NCI-H2107 (cell line): ENCODE measurements around the gene OPRD1.

Experiments used
- DNase-seq: peaks from one replicate; lab custom pipeline; 2025; lab: John Stamatoyannopoulos, UW

The OPRD1 gene

DNA sequence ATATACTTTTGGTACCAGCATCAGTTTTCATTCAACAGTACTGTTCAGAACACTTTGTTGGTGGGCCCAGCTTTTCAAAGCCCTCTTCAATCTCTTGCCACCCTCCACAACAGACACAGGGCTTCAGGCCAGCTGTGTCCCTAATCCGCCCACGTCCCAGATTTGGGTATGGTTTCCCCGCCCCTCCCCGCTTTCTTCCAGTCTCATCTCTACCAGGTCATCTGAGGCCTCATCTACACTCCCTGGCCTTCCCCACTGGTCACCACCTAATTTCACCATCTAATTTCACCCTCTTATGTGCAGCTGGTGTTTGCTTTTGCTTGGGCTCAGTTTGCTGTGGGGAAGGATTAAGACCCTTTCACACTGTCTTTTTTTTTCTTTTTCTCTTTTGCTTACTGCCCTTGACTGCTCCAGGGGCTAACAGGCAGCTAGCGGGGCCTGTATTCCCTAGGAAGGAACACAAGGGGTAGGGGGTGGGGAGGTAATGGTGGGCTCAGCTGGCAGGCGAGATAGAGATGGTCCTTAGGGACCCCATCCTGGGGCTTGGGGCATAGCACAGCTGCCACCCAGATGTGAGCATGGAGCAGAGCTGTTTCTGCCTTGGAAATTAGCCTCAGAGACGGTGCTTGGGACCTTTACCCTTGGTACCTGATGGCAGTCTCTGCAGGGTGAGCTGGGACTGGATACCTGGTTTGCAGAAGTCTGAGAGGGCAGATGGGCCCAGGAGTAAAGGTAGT lies 98.6 kb downstream of the OPRD1 start:
- DNase-seq, result no peak

DNA sequence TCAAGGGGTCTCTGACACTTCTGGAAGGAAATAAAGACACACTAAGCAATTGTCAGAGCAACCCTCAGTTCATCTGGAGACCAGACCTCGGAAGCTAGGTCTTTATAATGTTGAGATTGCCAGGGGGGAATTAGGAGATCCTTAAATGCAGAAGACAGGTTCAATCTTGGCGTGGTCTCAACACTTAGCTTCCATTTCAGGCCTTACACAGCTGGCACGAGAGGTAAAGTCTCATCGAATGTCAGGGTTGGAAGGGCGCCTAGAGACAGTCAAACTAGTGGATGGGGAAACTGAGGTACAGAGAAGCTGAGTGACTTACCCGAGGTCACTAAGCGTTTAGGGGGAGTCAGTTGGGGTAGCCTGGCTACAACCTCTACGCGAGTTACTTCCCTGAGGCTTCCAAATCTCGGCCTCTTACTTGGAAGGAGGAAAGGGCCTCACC lies 101.8 kb downstream of the OPRD1 start:
- DNase-seq, result no peak

DNA sequence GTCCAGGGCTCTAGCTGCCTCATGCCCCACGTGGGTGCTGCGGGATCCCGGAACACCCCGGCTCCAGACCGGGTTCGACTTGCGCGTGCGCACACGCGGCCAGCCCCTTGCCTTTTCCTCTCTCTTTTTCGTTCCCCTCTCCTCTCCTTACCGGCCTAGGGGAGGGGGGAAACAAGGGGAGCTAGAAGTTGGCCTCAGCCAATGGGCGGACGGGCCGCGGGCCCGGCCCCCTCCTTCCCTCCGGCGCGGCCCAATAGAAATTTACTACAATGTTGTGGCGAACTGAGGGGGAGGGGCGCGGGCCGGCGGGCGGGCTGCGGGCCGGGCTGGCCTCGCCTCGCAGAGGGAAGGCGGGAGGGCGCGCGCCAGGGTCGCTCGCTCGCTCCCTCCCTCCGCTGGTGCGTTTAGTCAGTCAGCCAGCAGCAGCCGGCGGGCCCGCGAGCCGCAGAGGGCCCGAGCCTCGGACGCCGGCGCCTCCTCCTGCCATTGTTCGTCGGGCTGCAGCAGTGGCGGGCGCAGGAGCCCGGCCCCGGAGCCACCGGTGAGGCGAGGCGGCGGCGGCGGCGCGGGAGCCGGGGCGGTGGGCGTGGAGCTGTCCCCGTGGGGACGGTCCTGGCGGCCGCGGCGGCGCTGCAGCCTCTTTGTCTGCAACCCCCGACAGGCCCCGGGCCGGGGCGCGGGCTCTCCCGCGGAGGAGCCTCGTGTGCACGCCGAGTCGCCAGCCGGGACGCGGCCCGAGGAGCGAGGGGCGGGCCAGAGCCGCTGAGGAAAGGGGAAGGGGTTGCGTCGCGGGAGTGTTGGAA lies 102.5 kb downstream of the OPRD1 start, which contains the start of gene EPB41:
Gene EPB41, plus strand, starts transcription at position 342 of the 803 bp plus-strand sequence. CDS start 72,869 bp downstream, outside the sequence.
- DNase-seq, result peak; percentile 95

DNA sequence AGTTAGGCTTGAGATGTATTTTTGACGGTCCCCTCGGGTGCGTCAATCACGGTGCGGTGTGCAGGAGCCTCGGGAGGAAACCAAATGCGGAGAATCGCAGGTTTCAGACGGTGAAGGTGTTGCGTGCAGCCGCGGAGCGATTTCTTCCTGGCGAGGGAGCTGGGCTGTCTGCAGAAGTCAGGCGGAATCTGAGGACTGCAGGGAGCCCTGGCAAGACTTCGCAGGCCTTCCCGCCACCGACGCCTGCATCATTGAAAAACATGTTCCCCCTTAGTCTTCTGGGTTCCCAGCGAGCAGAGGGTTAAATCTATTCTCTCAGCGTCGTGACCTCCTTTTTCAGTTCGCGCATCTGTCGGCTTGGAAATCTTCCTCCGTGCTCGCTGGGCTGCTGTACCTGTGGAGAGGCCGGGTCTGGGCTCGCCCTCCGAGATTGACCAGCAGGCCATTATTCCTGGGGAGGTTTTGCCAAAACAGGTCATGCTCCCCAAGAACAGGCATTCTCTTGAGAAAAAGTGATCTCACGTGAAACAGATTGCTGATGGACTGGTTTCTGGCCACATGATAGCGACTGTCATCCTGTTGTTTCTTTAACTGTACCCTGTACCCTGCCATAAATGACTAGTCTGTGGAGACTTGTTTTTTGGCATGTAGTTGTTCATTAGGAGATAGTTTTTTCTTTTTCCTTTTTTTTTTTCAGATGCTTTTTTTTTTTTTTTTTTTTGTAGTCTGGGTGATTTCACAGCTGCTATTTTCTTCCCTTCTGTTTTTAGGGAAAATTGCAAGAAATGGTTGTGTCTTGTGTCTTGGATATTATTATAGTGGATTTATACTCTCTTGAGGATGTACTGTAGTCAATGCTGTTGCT lies 103.3 kb downstream of the OPRD1 start:
- DNase-seq, result peak; percentile 54

DNA sequence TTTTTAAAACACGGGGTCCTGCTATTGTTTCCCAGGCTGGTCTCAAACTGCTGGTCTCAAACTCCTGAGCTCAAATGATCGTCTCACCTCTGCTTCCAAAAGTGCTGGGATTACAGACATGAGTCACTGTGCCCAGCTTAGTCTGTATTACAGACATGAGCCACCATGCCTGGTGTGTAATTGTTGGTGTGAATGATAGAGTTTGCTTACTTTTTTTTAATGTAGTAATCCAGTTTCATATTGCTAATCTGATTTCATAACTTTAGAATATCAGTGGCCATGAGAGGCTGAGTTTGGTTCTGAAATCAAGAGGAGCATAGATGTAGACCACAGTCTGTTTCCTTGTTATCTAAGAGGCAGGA lies 105.8 kb downstream of the OPRD1 start:
- DNase-seq, result no peak
